ENCODE measurements around the gene TSKU.

The TSKU gene

DNA sequence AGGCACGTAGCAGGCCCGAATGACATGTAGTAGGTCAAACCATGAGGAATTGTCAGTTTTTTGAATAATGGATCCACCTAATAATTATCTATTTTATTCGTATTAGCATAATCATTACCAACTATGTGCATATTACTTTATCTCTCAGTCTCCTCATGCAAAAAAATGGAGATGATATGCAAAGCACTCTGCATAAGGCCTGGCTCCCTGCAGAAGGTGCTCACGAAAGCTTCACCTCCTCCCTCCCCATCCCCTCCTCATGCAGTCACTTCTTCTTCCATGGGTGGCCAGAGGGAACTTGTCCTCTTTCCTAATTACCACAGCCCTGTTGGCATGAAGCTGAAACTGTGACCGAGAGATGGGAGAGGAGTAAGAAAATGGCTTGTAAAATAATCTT is 20.8 kb upstream of the TSKU start:
- Histone ChIP-seq H3K9me3 (replicated peaks; ENCODE audit: insufficient read depth, low read length) (no peaks in the 10 kb centered on the region), H3F3A (ENCODE audit: insufficient read depth, low read length) (no peaks in the 10 kb centered on the region), H3K4me1 (ENCODE audit: low read length) (peaks cover 11% of the 10 kb centered on the region), H3K9ac (ENCODE audit: low read length) (no peak overlapping the region), H3K4me2 (ENCODE audit: low read depth, low read length) (no peak overlapping the region), H4K20me1 (ENCODE audit: insufficient read depth, low read length) (no peaks in the 10 kb centered on the region), H3K4me3 (ENCODE audit: low read length) (no peak overlapping the region), H3K9me2 (replicated peaks; ENCODE audit: insufficient read depth, low read length) (no peaks in the 10 kb centered on the region), H3K79me2 (ENCODE audit: low read length) (no peaks in the 10 kb centered on the region), H3K27ac (ENCODE audit: low read length) (no peak overlapping the region), H2AFZ (ENCODE audit: low read length) (no peak overlapping the region), H3K27me3 (replicated peaks; ENCODE audit: insufficient read depth, low read length) (no peaks in the 10 kb centered on the region), H3K36me3 (replicated peaks; ENCODE audit: insufficient read depth, low read length) (no peaks in the 10 kb centered on the region)
- no peak for DNase-seq
- TF ChIP-seq CTCF (IDR thresholded peaks at IDR 0.05; ENCODE audit: low read length): no peak
- no peak for TF ChIP-seq EZH2phosphoT487 (IDR thresholded peaks at IDR 0.05; ENCODE audit: low read length)
- no peak for TF ChIP-seq EZH2 (optimal IDR thresholded peaks at IDR 0.05; ENCODE audit: low read depth, low read length)

- Histone ChIP-seq H3K9me3 (replicated peaks; ENCODE audit: insufficient read depth, low read length) (no peaks in the 10 kb centered on the region), H3K27me3 (replicated peaks; ENCODE audit: insufficient read depth, low read length) (no peaks in the 10 kb centered on the region), H4K20me1 (ENCODE audit: insufficient read depth, low read length) (no peaks in the 10 kb centered on the region), H3K79me2 (ENCODE audit: low read length) (no peaks in the 10 kb centered on the region), H3K4me3 (ENCODE audit: low read length) (no peak overlapping the region), H3K9ac (ENCODE audit: low read length) (no peak overlapping the region), H3K36me3 (replicated peaks; ENCODE audit: insufficient read depth, low read length) (no peaks in the 10 kb centered on the region), H2AFZ (ENCODE audit: low read length) (no peak overlapping the region), H3F3A (ENCODE audit: insufficient read depth, low read length) (peaks cover 5% of the 10 kb centered on the region), H3K9me2 (replicated peaks; ENCODE audit: insufficient read depth, low read length) (no peaks in the 10 kb centered on the region), H3K27ac (ENCODE audit: low read length) (no peak overlapping the region), H3K4me2 (ENCODE audit: low read depth, low read length) (no peak overlapping the region), H3K4me1 (ENCODE audit: low read length) (peaks cover 17% of the 10 kb centered on the region)
- TF ChIP-seq EZH2phosphoT487 (IDR thresholded peaks at IDR 0.05; ENCODE audit: low read length): no peak
- no peak for TF ChIP-seq EZH2 (optimal IDR thresholded peaks at IDR 0.05; ENCODE audit: low read depth, low read length)
- TF ChIP-seq CTCF (IDR thresholded peaks at IDR 0.05; ENCODE audit: low read length): no peak
- no peak for DNase-seq
Observed at GRCh38 chr11:76762867-76763572, 20.1 kb upstream of the TSKU start.

- TF ChIP-seq EZH2 (optimal IDR thresholded peaks at IDR 0.05; ENCODE audit: low read depth, low read length): no peak
- no peak for TF ChIP-seq EZH2phosphoT487 (IDR thresholded peaks at IDR 0.05; ENCODE audit: low read length)
- TF ChIP-seq CTCF (IDR thresholded peaks at IDR 0.05; ENCODE audit: low read length): no peak
- H3K4me3 ChIP-seq (ENCODE audit: low read length): no peak overlapping the region
- H3K27ac ChIP-seq (ENCODE audit: low read length): no peak overlapping the region
- no peak overlapping the region for H3K4me2 ChIP-seq (ENCODE audit: low read depth, low read length)
- no peaks in the 10 kb centered on the region for H3K9me2 ChIP-seq (replicated peaks; ENCODE audit: insufficient read depth, low read length)
- no peaks in the 10 kb centered on the region for H3K36me3 ChIP-seq (replicated peaks; ENCODE audit: insufficient read depth, low read length)
- H3K4me1 ChIP-seq (ENCODE audit: low read length): peaks cover 23% of the 10 kb centered on the region
- no peaks in the 10 kb centered on the region for H3K9me3 ChIP-seq (replicated peaks; ENCODE audit: insufficient read depth, low read length)
- no peak overlapping the region for H3K9ac ChIP-seq (ENCODE audit: low read length)
- no peak overlapping the region for H2AFZ ChIP-seq (ENCODE audit: low read length)
- no peak for DNase-seq
- no peaks in the 10 kb centered on the region for H4K20me1 ChIP-seq (ENCODE audit: insufficient read depth, low read length)
- H3K79me2 ChIP-seq (ENCODE audit: low read length): no peaks in the 10 kb centered on the region
- H3K27me3 ChIP-seq (replicated peaks; ENCODE audit: insufficient read depth, low read length): no peaks in the 10 kb centered on the region
- peaks cover 11% of the 10 kb centered on the region for H3F3A ChIP-seq (ENCODE audit: insufficient read depth, low read length)
Observed at GRCh38 chr11:76763573-76764346, 19.4 kb upstream of the TSKU start.

Data from MM.1S (cell line).